Measurements from ENCODE around the gene PTP4A1. TPM values are rescaled to one million over a fixed set of nuclear protein-coding genes. Genes with fewer than 3 reads are reported as not detected.

The PTP4A1 gene
- total RNA-seq, 2 donors from 2014 or later = 11.5 to 26.7 TPM

DNA sequence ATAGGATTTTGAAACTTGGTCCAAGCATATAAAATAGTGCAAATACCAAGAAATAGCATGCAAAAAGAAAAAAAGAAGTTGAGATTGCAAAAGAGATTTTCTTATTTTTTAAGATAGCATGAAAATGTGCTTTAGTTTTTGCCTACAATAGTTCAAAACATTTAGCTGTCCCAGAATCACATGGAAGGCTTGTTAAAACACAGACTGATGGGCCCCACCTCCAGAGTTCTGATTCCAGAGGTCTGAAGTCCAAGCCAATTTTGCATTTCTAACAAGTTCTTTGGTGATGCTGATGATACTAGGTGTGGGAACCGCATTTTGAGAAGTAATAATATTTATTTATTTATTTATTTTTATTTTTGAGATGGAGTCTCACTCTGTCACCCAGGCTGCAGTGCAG lies 33.7 kb upstream of the PTP4A1 start:
- H3K4me1 ChIP-seq = peaks cover 15% of the 10 kb centered on the region
- no peaks in the 10 kb centered on the region for H3K27me3 ChIP-seq
- no peak overlapping the region for H3K27ac ChIP-seq
- ATAC-seq = no peak
- intact Hi-C loops (cut with DNase I) = no loop called here
- no peak overlapping the region for H3K4me3 ChIP-seq
- H3K9me3 ChIP-seq = no peaks in the 10 kb centered on the region
- TF ChIP-seq, protein P1, sequence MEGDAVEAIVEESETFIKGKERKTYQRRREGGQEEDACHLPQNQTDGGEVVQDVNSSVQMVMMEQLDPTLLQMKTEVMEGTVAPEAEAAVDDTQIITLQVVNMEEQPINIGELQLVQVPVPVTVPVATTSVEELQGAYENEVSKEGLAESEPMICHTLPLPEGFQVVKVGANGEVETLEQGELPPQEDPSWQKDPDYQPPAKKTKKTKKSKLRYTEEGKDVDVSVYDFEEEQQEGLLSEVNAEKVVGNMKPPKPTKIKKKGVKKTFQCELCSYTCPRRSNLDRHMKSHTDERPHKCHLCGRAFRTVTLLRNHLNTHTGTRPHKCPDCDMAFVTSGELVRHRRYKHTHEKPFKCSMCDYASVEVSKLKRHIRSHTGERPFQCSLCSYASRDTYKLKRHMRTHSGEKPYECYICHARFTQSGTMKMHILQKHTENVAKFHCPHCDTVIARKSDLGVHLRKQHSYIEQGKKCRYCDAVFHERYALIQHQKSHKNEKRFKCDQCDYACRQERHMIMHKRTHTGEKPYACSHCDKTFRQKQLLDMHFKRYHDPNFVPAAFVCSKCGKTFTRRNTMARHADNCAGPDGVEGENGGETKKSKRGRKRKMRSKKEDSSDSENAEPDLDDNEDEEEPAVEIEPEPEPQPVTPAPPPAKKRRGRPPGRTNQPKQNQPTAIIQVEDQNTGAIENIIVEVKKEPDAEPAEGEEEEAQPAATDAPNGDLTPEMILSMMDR (IDR thresholded peaks at IDR 0.05) = no peak
- no peak for TF ChIP-seq POLR2A (IDR thresholded peaks at IDR 0.05)
- no peaks in the 10 kb centered on the region for H3K36me3 ChIP-seq (replicated peaks in 1 of 2; ENCODE audit: insufficient read depth in 1 of 2, low read depth in 2 of 2)
- DNase-seq = no peak
- WGBS, 2 donors = 46 to 52% methylated on average over 1 of the region's 1 CpG

DNA sequence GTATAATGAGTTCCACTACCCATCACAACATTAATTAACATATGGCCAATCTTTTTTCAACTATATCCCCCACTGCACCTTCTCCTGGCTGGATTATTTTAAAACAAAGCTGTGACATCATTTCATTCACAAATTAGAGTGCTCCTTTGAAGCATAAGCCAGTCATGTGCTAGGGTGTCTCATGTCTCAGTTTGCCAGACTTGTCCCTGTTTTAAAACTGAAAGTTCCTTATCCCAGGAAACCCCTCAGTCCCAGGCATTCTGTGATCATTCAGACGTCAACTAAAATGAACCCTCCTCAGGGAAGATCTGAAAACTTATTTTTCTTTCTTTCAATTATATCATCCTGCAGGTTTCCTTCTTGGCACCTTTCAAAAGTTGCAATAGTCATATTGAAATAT lies 29.3 kb upstream of the PTP4A1 start:
- no peak for TF ChIP-seq POLR2A (IDR thresholded peaks at IDR 0.05)
- TF ChIP-seq, protein P1 (IDR thresholded peaks at IDR 0.05) = no peak
- WGBS, 2 donors = 64 to 76% methylated on average over 1 of the region's 1 CpG
- no peaks in the 10 kb centered on the region for H3K27me3 ChIP-seq
- H3K4me3 ChIP-seq = no peak overlapping the region
- H3K36me3 ChIP-seq (replicated peaks in 1 of 2; ENCODE audit: insufficient read depth in 1 of 2, low read depth in 2 of 2) = no peaks in the 10 kb centered on the region
- no peaks in the 10 kb centered on the region for H3K9me3 ChIP-seq
- no peak overlapping the region for H3K27ac ChIP-seq
- H3K4me1 ChIP-seq = peaks cover 6% of the 10 kb centered on the region
- intact Hi-C loops (cut with DNase I) = no loop called here
- ATAC-seq (no peak), DNase-seq (no peak)

DNA sequence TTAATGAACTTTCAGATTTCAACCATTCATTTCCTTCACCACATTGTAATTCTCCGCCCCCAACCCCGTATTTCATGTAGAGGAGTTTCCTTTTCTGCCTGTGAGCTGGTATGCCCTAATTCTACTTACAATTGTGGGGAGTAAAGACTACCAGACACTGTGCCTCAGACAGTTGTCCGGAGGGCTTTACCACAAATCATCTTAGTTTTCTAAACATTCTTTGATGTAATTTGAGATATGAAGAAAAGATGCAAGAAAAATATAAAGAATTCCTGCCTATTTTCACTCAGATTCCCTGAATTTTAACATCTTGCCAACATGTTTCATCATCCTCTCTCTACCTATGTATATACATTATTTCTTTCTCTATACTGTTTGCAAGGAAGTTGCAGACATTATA lies 28.3 kb upstream of the PTP4A1 start:
- Histone ChIP-seq H3K9me3 (no peaks in the 10 kb centered on the region), H3K36me3 (replicated peaks in 1 of 2; ENCODE audit: insufficient read depth in 1 of 2, low read depth in 2 of 2) (no peaks in the 10 kb centered on the region), H3K4me3 (no peak overlapping the region), H3K27me3 (no peaks in the 10 kb centered on the region), H3K4me1 (no peaks in the 10 kb centered on the region), H3K27ac (no peak overlapping the region)
- ATAC-seq = no peak
- no peak for DNase-seq
- WGBS, 2 donors = 76 to 82% methylated on average over 3 of the region's 3 CpGs
- no peak for TF ChIP-seq POLR2A (IDR thresholded peaks at IDR 0.05)
- TF ChIP-seq, protein P1 (IDR thresholded peaks at IDR 0.05) = no peak
- intact Hi-C loops (cut with DNase I) = no loop called here

GRCh38 chr6:63546236-63546635 lies 26.0 kb upstream of the PTP4A1 start:
- intact Hi-C loops (cut with DNase I) = no loop called here
- no peaks in the 10 kb centered on the region for H3K36me3 ChIP-seq (replicated peaks in 1 of 2; ENCODE audit: insufficient read depth in 1 of 2, low read depth in 2 of 2)
- H3K27me3 ChIP-seq = no peaks in the 10 kb centered on the region
- H3K4me3 ChIP-seq = no peak overlapping the region
- WGBS, 2 donors = 96 to 97% methylated on average over 6 of the region's 6 CpGs
- no peaks in the 10 kb centered on the region for H3K9me3 ChIP-seq
- no peak overlapping the region for H3K27ac ChIP-seq
- DNase-seq (no peak), ATAC-seq (no peak)
- H3K4me1 ChIP-seq = no peaks in the 10 kb centered on the region
- TF ChIP-seq, protein P1 (IDR thresholded peaks at IDR 0.05) = no peak
- TF ChIP-seq POLR2A (IDR thresholded peaks at IDR 0.05) = no peak

GRCh38 chr6:63546697-63547096 lies 25.6 kb upstream of the PTP4A1 start:
- ATAC-seq = no peak
- no peaks in the 10 kb centered on the region for H3K4me1 ChIP-seq
- H3K4me3 ChIP-seq = no peak overlapping the region
- TF ChIP-seq, protein P1 (IDR thresholded peaks at IDR 0.05) = no peak
- no peak for TF ChIP-seq POLR2A (IDR thresholded peaks at IDR 0.05)
- intact Hi-C loops (cut with DNase I) = no loop called here
- H3K36me3 ChIP-seq (replicated peaks in 1 of 2; ENCODE audit: insufficient read depth in 1 of 2, low read depth in 2 of 2) = no peaks in the 10 kb centered on the region
- no peak overlapping the region for H3K27ac ChIP-seq
- 85 to 95% methylated on average over 1 of the region's 1 CpG for WGBS, 2 donors
- no peaks in the 10 kb centered on the region for H3K27me3 ChIP-seq
- DNase-seq = no peak
- no peaks in the 10 kb centered on the region for H3K9me3 ChIP-seq

Measured in body of pancreas (tissue), 4 donors.